Measurements from ENCODE around the gene COL10A1. TPM values are rescaled to one million over a fixed set of nuclear protein-coding genes. Genes with fewer than 3 reads are reported as not detected.

The COL10A1 gene
- total RNA-seq, 2 donors from 2014 or later, result 0.92 TPM; not detected in 1

DNA sequence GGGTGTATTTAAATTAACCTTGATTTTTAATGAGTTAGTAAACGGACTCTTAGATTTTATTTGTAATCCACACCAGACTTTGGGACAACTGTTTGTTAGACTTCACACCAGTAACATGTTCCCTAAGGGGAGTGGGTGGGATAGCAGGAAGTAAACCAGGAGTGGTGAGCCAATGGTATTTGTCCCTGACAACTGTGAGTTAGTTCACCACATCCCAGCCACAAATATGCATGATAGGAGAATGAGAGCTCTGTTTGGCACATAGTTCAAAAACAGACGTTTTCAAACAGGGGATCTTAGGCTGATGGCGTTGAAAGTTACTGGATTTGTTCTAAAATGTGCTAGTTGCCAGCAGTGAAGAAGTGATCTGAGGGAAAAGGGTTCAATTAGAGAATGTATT is 18.7 kb upstream of the COL10A1 start:
- ATAC-seq (ENCODE audit: insufficient number of reproducible peaks, low FRiP score, low read depth), result no peak
- H3K27ac ChIP-seq, result no peak overlapping the region
- no peaks in the 10 kb centered on the region for H3K4me1 ChIP-seq (ENCODE audit: control insufficient read depth in 1 of 2, low read depth in 2 of 2)
- DNase-seq (ENCODE audit: low spot score), result no peak
- no peak overlapping the region for H3K4me3 ChIP-seq
- H3K36me3 ChIP-seq, result no peaks in the 10 kb centered on the region
- TF ChIP-seq, protein P1, sequence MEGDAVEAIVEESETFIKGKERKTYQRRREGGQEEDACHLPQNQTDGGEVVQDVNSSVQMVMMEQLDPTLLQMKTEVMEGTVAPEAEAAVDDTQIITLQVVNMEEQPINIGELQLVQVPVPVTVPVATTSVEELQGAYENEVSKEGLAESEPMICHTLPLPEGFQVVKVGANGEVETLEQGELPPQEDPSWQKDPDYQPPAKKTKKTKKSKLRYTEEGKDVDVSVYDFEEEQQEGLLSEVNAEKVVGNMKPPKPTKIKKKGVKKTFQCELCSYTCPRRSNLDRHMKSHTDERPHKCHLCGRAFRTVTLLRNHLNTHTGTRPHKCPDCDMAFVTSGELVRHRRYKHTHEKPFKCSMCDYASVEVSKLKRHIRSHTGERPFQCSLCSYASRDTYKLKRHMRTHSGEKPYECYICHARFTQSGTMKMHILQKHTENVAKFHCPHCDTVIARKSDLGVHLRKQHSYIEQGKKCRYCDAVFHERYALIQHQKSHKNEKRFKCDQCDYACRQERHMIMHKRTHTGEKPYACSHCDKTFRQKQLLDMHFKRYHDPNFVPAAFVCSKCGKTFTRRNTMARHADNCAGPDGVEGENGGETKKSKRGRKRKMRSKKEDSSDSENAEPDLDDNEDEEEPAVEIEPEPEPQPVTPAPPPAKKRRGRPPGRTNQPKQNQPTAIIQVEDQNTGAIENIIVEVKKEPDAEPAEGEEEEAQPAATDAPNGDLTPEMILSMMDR (IDR thresholded peaks at IDR 0.05), result no peak
- no peaks in the 10 kb centered on the region for H3K27me3 ChIP-seq (replicated peaks; ENCODE audit: insufficient read depth)
- H3K9me3 ChIP-seq, result no peaks in the 10 kb centered on the region

DNA sequence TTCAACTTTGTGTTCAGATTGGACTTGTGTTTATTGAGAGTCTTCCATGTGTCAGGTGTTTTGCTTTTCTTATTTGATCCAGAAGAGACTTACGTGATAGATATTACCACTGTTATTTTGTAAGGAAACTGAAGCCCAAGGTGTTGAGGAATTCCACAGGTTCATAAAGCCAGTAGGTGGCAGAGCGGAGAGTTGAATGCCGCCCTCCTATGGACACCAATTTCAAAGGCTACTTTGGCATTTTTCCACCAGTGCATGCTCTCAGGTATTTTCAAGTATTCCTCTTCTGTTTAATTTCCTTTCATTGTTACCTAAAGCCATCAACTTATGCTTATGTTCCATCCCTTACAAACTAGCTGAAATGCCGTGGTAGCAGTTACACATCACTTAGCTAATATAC is 14.0 kb upstream of the COL10A1 start:
- Histone ChIP-seq H3K4me1 (ENCODE audit: control insufficient read depth in 1 of 2, low read depth in 2 of 2) (no peaks in the 10 kb centered on the region), H3K27me3 (replicated peaks; ENCODE audit: insufficient read depth) (no peaks in the 10 kb centered on the region), H3K4me3 (no peak overlapping the region), H3K9me3 (no peaks in the 10 kb centered on the region), H3K27ac (no peak overlapping the region), H3K36me3 (no peaks in the 10 kb centered on the region)
- DNase-seq (ENCODE audit: low spot score), result no peak
- no peak for ATAC-seq (ENCODE audit: insufficient number of reproducible peaks, low FRiP score, low read depth)
- TF ChIP-seq, protein P1 (IDR thresholded peaks at IDR 0.05), result no peak

DNA sequence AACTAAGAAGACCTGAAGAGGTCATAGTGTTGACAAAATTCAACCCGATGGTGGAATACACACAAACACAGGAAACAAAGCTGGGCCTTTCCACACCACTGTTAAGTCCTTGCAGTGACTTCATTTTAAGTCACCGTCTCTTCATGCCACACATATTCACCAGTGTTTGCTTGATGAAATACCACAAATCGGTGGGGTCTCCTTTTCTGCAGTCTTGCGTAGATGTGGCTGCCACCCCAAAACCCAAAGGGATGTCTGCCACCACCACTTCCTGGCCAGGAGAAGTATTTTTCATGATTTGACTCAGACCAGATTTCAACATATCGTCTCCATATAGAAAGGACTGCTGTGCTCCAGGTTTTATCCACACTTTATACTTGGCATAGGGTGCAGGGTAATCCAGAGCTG is 11.0 kb upstream of the COL10A1 start:
- Histone ChIP-seq H3K4me3 (no peak overlapping the region), H3K27me3 (replicated peaks; ENCODE audit: insufficient read depth) (no peaks in the 10 kb centered on the region), H3K36me3 (no peaks in the 10 kb centered on the region), H3K9me3 (no peaks in the 10 kb centered on the region), H3K27ac (no peak overlapping the region), H3K4me1 (ENCODE audit: control insufficient read depth in 1 of 2, low read depth in 2 of 2) (no peaks in the 10 kb centered on the region)
- DNase-seq (ENCODE audit: low spot score) (no peak), ATAC-seq (ENCODE audit: insufficient number of reproducible peaks, low FRiP score, low read depth) (no peak)
- TF ChIP-seq, protein P1 (IDR thresholded peaks at IDR 0.05), result no peak

DNA sequence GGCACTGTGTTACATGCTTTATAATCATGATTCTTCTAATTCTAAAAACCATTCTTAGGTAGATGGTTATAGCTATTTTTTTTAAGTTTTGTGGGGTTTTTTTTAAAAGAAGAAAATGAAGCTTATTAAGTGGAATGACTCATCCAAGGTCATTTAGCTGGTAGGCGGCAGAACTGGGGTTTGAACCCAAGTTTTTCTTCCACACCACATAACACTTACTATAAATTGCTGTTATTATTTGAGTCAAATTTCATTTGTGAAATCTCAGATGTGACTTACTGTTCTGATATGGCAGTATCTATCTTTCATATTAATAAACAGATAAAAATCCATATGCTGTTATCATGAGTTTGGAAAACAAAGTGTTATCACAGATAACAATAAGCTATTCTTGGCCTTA is 10.4 kb upstream of the COL10A1 start:
- no peaks in the 10 kb centered on the region for H3K9me3 ChIP-seq
- H3K27me3 ChIP-seq (replicated peaks; ENCODE audit: insufficient read depth), result no peaks in the 10 kb centered on the region
- TF ChIP-seq, protein P1 (IDR thresholded peaks at IDR 0.05), result no peak
- H3K4me3 ChIP-seq, result no peak overlapping the region
- H3K4me1 ChIP-seq (ENCODE audit: control insufficient read depth in 1 of 2, low read depth in 2 of 2), result no peaks in the 10 kb centered on the region
- DNase-seq (ENCODE audit: low spot score) (no peak), ATAC-seq (ENCODE audit: insufficient number of reproducible peaks, low FRiP score, low read depth) (no peak)
- no peak overlapping the region for H3K27ac ChIP-seq
- H3K36me3 ChIP-seq, result no peaks in the 10 kb centered on the region

DNA sequence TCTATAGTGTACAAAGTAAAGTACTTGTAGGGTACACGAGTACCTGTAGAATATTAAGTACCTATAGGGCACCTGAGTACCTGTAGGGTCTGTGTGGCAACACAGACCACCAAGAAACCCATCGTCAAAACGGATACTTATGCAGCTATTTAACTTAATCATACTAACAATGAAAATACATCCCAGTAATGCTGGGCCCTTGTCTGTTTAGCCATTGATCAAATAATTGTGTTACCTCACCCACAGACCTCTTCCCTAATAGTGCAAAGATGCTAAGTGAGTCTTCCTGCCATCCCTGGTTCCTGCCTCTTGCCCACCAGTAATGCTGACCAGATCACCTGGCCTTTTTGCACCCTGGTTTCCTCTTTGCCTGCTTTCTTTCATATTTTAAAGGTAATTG is 7.5 kb upstream of the COL10A1 start:
- TF ChIP-seq, protein P1 (IDR thresholded peaks at IDR 0.05), result no peak
- no peak for DNase-seq (ENCODE audit: low spot score)

More for the DNA sequence above, 7.5 kb upstream of the COL10A1 start:
- H3K27ac ChIP-seq, result no peak overlapping the region
- H3K36me3 ChIP-seq, result no peaks in the 10 kb centered on the region
- no peak overlapping the region for H3K4me3 ChIP-seq
- H3K9me3 ChIP-seq, result no peaks in the 10 kb centered on the region
- no peaks in the 10 kb centered on the region for H3K4me1 ChIP-seq (ENCODE audit: control insufficient read depth in 1 of 2, low read depth in 2 of 2)
- ATAC-seq (ENCODE audit: insufficient number of reproducible peaks, low FRiP score, low read depth), result no peak
- H3K27me3 ChIP-seq (replicated peaks; ENCODE audit: insufficient read depth), result no peaks in the 10 kb centered on the region
